Measurements from ENCODE around the gene MX2. TPM values are rescaled to one million over a fixed set of nuclear protein-coding genes. Genes with fewer than 3 reads are reported as not detected.

The MX2 gene
- total and polyA plus RNA-seq, 2 donors (not counting 3 experiments of a cell fraction or from before 2014, with no cell fraction given), result 0.01 TPM; not detected in 1

- no peak overlapping the region for H3K4me2 ChIP-seq (ENCODE audit: insufficient read depth, low read length)
- H4K20me1 ChIP-seq (replicated peaks; ENCODE audit: control insufficient read depth, extremely low read depth, insufficient read depth, low read length), result no peaks in the 10 kb centered on the region
- TF ChIP-seq JUN (IDR thresholded peaks at IDR 0.05; ENCODE audit: borderline replicate concordance, insufficient read depth, insufficient read length, low read depth) (no peak), EZH2 (IDR thresholded peaks at IDR 0.05; ENCODE audit: borderline replicate concordance, low read depth, low read length, severe bottlenecking) (no peak), POLR2AphosphoS5 (IDR thresholded peaks at IDR 0.05; ENCODE audit: insufficient read depth, low read depth, low read length) (no peak), GATA2 (IDR thresholded peaks at IDR 0.05; ENCODE audit: insufficient read depth, insufficient read length, low read depth, low read length) (no peak), POLR2A (IDR thresholded peaks at IDR 0.05; ENCODE audit: low read depth, low read length) (no peak), MAX (IDR thresholded peaks at IDR 0.05; ENCODE audit: insufficient read depth, insufficient read length) (no peak), FOS (IDR thresholded peaks at IDR 0.05; ENCODE audit: borderline replicate concordance, insufficient read depth, low read length) (no peak), CTCF (IDR thresholded peaks at IDR 0.05; ENCODE audit: extremely low read depth in 1 of 2, insufficient read depth in 1 of 2, low read depth in 1 of 2, low read length in 2 of 2) (no peak), MYC (IDR thresholded peaks at IDR 0.05; ENCODE audit: low read depth, low read length) (no peak)
- H3K27ac ChIP-seq (ENCODE audit: insufficient read depth, low read depth, low read length), result no peak overlapping the region
- DNase-seq (ENCODE audit: low read depth, low spot score), result no peak
- intact Hi-C loops (cut with micrococcal nuclease), result no loop called here
- BruUV-seq (replicated peaks), result no TSS peak
- no peaks in the 10 kb centered on the region for H3K9me1 ChIP-seq (replicated peaks; ENCODE audit: control insufficient read depth, extremely low read depth, insufficient read depth, low read length)
- H3K36me3 ChIP-seq (ENCODE audit: control insufficient read depth in 2 of 2, extremely low read depth in 1 of 2, insufficient read depth in 2 of 2, low read length in 2 of 2), result no peaks in the 10 kb centered on the region
- H3K79me2 ChIP-seq (ENCODE audit: control insufficient read depth, insufficient read depth, low read length), result no peaks in the 10 kb centered on the region
- ChIA-PET POLR2A (no interaction called here), CTCF (no interaction called here)
- dilution Hi-C loops (cut with MboI; ENCODE audit: extremely low pct_ligation_motif_present, low sequenced_read_pairs), result no loop called here
- no peaks in the 10 kb centered on the region for H3K9me3 ChIP-seq (replicated peaks; ENCODE audit: control insufficient read depth, insufficient read depth, low read length)
- no peak overlapping the region for H3K4me3 ChIP-seq (replicated peaks in 1 of 3; ENCODE audit: insufficient read depth in 1 of 3, low read depth in 1 of 3, low read length in 3 of 3)
- H3K27me3 ChIP-seq (ENCODE audit: control insufficient read depth in 2 of 2, insufficient read depth in 2 of 2, low read length in 2 of 2), result no peaks in the 10 kb centered on the region
- no peak overlapping the region for H3K9ac ChIP-seq (replicated peaks; ENCODE audit: extremely low read depth, insufficient read depth, low read length)
- no peaks in the 10 kb centered on the region for H3K4me1 ChIP-seq (ENCODE audit: control insufficient read depth, extremely low read depth, insufficient read depth, low read length)
- FAIRE-seq, result no peak
- H2AFZ ChIP-seq (ENCODE audit: low read depth, low read length), result no peak overlapping the region
Measured at GRCh38 chr21:41338455-41338854, 23.4 kb upstream of the MX2 start.

Data from endothelial cell of umbilical vein (primary cell).